Large intestine (tissue), 3 donors: ENCODE measurements around the gene KIAA1958. TPM values are rescaled to one million over a fixed set of nuclear protein-coding genes. Genes with fewer than 3 reads are reported as not detected.

Source experiments
- DNase-seq, 2 donors: peaks; one replicate each; pipeline versions ENCODE4 v3.0.0 to v3.0.0-alpha.2; 2013
- H3K27ac ChIP-seq: one replicate; pipeline ENCODE4 v1.5.1; 2013; ENCODE audit warnings: low read length
- H3K27me3 ChIP-seq: 2 replicates; pipeline ENCODE4 v1.6.1; 2013; ENCODE audit warnings: low read length; ENCODE audit not compliant: control insufficient read depth, insufficient read depth
- H3K36me3 ChIP-seq: 2 replicates; pipeline ENCODE4 v1.6.1; 2013; ENCODE audit warnings: low read length; ENCODE audit not compliant: control insufficient read depth, insufficient read depth
- H3K4me1 ChIP-seq: one replicate; pipeline ENCODE4 v1.6.1; 2013; ENCODE audit warnings: low read length; ENCODE audit not compliant: control insufficient read depth, insufficient read depth
- H3K4me3 ChIP-seq: one replicate; pipeline ENCODE4 v1.5.1; 2013; ENCODE audit warnings: low read length
- H3K9me3 ChIP-seq: one replicate; pipeline ENCODE4 v1.6.1; 2013; ENCODE audit warnings: mild to moderate bottlenecking, low read depth, low read length, moderate library complexity; ENCODE audit not compliant: control insufficient read depth
- WGBS: methylation state at CpG from one replicate; pipeline ENCODE4 v1.1.5; 2013; ENCODE audit warnings: low lambda C conversion rate; ENCODE audit not compliant: insufficient coverage; 5-methylcytosine and 5-hydroxymethylcytosine counted together
- polyA plus RNA-seq: library from polyadenylated mRNA; unstranded; fragments of 120-200 nt; gene quantifications from one replicate; pipeline ENCODE4 v1.2.1, GENCODE V29; 2013

Gene KIAA1958
- polyA plus RNA-seq, 1 donor, result 8.9 TPM

- no peak overlapping the region for H3K4me3 ChIP-seq
- no peak for DNase-seq
- no peak overlapping the region for H3K27ac ChIP-seq
- no peaks in the 10 kb centered on the region for H3K4me1 ChIP-seq
- H3K9me3 ChIP-seq, result peaks cover 9% of the 10 kb centered on the region
- H3K36me3 ChIP-seq, result peaks cover 10% of the 10 kb centered on the region
- H3K27me3 ChIP-seq, result no peaks in the 10 kb centered on the region
- WGBS, result no CpG with 5 or more reads among the region's 3 CpGs
Observed at GRCh38 chr9:112712678-112713077, 226.1 kb downstream of the KIAA1958 start.

- DNase-seq, result peak; percentile 98 to 99
- Histone ChIP-seq H3K27ac (peak within 1 kb of the TSS; percentile 96), H3K36me3 (no peaks in the 10 kb centered on the region), H3K27me3 (no peaks in the 10 kb centered on the region), H3K4me3 (peak within 1 kb of the TSS; percentile 94), H3K9me3 (peaks cover 1% of the 10 kb centered on the region), H3K4me1 (peaks cover 8% of the 10 kb centered on the region)
- WGBS, result 0% methylated on average over 2 of the region's 51 CpGs
Observed at GRCh38 chr9:112717661-112718331, 231.2 kb downstream of the KIAA1958 start, which contains the start of gene INIP. INIP (minus strand) TSS chr9:112718117; CDS start chr9:112716485, 1,632 bp downstream.

Other genes starting within 250 kb of the KIAA1958 start
- 40.8 TPM for gene PTBP3, start 153.2 kb upstream of the KIAA1958 start, polyA plus RNA-seq
- 49.3 TPM for gene HSDL2, start 106.7 kb upstream of the KIAA1958 start, polyA plus RNA-seq
- 23.7 TPM for gene INIP, start 231.3 kb downstream of the KIAA1958 start, polyA plus RNA-seq